Ishikawa (cell line): ENCODE data around the gene FBXL3.

Experiments used
- CEBPB ChIP-seq: IDR thresholded peaks from 2 replicates; pipeline ENCODE4 v1.6.1; 2012
- RAD21 ChIP-seq: IDR thresholded peaks from 2 replicates; pipeline ENCODE4 v1.6.1; 2012; ENCODE audit warnings: low read depth
- REST ChIP-seq: IDR thresholded peaks from 2 replicates; pipeline ENCODE4 v1.6.1; 2012; ENCODE audit warnings: low read depth, mild to moderate bottlenecking
- TCF12 ChIP-seq: IDR thresholded peaks from 2 replicates; pipeline ENCODE4 v1.6.1; 2012; ENCODE audit warnings: low read depth
- YY1 ChIP-seq: IDR thresholded peaks from 2 replicates; pipeline ENCODE4 v1.6.1; 2012; ENCODE audit warnings: low read depth
- TF ChIP-seq, protein P1 (sequence below): IDR thresholded peaks from 2 replicates; pipeline ENCODE4 v1.6.1; 2012
- TF ChIP-seq, protein P2 (sequence below): IDR thresholded peaks from 2 replicates; pipeline ENCODE4 v1.6.1; 2012

DNA sequence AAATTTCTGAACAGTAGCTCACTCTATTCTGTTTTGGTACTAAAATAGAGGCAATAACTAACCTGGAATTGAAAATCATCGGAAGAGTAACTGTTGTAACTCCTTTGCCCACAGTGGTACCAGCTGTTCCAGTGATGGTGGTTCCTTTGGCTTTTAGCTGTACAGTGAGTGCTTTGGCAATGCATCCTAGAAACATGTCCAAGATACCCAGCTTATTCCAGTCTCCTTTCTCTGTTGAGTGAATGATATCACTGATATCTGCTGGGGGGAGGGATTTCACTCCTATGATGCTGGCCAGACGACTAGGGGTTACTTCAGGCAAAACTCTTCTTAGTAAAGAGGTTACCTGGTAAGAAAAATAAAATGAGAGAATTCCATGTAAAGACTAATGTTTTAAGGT lies 40.6 kb upstream of the FBXL3 start:
- TF ChIP-seq YY1 (no peak), CEBPB (no peak), TCF12 (no peak), RAD21 (no peak), REST (no peak)
- TF ChIP-seq, protein P1, sequence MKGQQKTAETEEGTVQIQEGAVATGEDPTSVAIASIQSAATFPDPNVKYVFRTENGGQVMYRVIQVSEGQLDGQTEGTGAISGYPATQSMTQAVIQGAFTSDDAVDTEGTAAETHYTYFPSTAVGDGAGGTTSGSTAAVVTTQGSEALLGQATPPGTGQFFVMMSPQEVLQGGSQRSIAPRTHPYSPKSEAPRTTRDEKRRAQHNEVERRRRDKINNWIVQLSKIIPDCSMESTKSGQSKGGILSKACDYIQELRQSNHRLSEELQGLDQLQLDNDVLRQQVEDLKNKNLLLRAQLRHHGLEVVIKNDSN, result no peak
- TF ChIP-seq, protein P2, sequence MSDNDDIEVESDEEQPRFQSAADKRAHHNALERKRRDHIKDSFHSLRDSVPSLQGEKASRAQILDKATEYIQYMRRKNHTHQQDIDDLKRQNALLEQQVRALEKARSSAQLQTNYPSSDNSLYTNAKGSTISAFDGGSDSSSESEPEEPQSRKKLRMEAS, result no peak
